ENCODE data around the gene KRTAP5-3.

The KRTAP5-3 gene

DNA sequence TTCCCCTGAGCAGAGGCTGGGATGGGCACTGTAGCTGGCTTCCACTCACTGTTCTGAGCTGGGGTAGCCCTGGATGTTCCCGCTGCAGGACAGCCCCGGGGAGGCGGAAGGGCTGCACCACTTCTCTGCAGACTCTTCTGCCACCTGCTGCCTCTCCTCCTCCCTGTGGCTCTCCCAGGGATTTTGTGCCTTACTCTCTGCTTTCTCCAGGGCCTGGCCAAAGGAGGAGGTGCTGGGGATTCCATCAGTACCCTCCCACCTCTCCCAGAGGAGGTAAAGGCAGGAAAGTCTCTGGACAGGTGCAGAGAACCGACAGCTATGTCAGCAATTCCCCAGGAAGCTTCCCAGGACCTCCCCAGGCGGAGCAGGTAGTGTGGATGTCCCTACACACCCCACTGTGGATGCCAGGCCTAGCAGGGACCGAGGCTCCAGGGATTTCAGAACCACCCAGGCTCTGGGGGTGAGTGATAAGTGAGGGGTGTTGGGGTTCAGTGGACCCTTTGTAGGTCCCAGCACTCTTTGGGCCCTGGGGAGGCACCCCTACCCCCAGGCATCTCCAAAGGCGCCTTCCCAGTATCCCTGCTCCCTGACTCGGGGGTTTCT lies 47.5 kb downstream of the KRTAP5-3 start:
- TF ChIP-seq ZFX (IDR thresholded peaks at IDR 0.05): no peak
- TF ChIP-seq, protein P1, sequence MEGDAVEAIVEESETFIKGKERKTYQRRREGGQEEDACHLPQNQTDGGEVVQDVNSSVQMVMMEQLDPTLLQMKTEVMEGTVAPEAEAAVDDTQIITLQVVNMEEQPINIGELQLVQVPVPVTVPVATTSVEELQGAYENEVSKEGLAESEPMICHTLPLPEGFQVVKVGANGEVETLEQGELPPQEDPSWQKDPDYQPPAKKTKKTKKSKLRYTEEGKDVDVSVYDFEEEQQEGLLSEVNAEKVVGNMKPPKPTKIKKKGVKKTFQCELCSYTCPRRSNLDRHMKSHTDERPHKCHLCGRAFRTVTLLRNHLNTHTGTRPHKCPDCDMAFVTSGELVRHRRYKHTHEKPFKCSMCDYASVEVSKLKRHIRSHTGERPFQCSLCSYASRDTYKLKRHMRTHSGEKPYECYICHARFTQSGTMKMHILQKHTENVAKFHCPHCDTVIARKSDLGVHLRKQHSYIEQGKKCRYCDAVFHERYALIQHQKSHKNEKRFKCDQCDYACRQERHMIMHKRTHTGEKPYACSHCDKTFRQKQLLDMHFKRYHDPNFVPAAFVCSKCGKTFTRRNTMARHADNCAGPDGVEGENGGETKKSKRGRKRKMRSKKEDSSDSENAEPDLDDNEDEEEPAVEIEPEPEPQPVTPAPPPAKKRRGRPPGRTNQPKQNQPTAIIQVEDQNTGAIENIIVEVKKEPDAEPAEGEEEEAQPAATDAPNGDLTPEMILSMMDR (conservative IDR thresholded peaks at IDR 0.05): no peak
- H3K27ac ChIP-seq: peak overlapping the region; percentile 98; the same call in 1 of the 2 replicates

DNA sequence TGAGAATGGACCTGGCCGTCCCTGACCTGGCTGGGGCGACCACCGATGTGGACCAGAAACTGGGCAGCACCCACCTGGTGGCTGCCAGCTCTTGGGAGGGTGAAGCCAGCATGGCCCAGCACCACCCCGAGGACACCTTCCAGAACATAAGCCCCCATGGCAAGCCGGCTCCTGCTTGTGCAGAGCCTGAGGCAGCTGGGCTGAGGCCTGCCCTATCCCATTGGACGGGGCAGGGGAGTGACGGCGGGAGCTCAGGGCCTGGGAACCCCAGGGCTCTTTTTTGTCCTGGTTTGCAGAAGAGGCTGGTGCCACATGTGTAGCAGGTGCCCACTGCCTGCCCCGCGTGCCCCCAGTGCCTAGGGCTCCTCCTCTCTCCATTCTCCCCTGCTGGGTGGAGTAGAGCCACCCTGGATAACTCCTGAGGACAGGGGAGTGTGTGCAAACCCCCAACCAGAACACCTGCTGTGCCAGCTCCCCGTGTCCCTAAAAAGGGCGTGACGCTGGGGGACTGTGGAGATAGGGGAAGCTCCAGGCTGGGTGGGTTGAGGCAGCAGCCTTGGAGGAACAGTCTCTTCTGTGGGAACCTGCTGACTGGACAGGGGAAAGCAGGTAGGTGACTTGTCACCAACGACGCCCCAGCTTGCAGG lies 48.1 kb downstream of the KRTAP5-3 start:
- TF ChIP-seq, protein P1 (conservative IDR thresholded peaks at IDR 0.05): no peak
- no peak for TF ChIP-seq ZFX (IDR thresholded peaks at IDR 0.05)
- peak overlapping the region; percentile 98 for H3K27ac ChIP-seq

DNA sequence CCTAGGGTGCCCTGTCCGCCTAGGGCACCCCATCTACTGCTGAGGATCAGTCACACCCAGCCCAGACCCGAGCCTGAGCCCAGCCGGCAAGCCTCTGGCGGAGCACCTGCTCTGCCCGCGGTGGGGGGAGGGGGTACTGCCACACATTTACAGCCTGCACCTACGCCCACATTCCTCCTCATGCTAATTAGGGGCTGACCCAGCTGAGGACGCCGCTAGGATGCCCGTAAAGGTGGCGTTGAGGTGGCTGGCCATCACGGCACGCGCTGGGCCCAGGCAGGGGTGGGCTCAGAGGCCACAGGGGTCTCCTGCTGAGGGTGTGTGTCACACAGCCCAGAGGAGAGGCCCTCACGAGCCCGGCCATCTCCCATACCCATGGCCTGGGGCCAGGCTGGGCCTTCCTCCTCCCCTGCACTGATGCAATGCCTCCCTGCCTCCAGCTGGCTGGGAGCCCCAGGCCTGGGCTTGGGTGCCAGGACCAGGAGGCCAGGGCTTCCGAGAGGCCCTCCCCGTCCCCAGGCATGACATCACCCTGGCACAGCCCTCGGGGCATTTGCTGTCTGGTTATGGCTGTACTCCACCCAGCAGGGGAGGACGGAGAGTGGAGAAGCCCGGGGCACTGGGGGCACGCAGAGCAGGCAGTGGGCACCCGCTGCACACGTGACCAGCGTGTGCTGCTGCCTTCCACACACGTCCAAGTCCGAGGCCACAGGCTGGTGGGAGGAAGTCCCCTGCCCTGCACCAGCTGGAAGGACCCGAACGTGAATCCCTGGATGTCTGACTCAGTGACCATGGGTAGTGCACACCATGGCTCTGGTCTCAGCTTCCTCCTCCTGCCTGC lies 48.9 kb downstream of the KRTAP5-3 start:
- no peak for TF ChIP-seq ZFX (IDR thresholded peaks at IDR 0.05)
- TF ChIP-seq, protein P1 (conservative IDR thresholded peaks at IDR 0.05): no peak
- H3K27ac ChIP-seq: peak overlapping the region; percentile 98

DNA sequence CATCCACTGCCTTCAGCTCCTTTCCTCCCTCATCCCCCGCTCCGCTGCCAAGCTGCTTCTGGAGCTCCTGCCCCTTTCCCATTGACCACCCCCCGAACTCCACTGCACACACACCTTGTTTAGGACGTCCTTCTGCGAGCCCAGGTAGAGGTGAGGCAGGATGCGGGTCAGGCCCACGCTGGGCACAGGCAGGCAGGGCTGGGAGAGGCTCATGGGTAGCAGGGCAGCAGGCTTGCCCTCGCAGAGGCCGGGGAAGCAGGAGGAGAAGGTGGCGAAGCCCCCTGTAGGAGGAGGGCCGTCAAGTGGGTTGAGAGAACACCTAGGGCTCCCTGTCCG lies 49.5 kb downstream of the KRTAP5-3 start:
- no peak for TF ChIP-seq ZFX (IDR thresholded peaks at IDR 0.05)
- TF ChIP-seq, protein P1 (conservative IDR thresholded peaks at IDR 0.05): no peak

DNA sequence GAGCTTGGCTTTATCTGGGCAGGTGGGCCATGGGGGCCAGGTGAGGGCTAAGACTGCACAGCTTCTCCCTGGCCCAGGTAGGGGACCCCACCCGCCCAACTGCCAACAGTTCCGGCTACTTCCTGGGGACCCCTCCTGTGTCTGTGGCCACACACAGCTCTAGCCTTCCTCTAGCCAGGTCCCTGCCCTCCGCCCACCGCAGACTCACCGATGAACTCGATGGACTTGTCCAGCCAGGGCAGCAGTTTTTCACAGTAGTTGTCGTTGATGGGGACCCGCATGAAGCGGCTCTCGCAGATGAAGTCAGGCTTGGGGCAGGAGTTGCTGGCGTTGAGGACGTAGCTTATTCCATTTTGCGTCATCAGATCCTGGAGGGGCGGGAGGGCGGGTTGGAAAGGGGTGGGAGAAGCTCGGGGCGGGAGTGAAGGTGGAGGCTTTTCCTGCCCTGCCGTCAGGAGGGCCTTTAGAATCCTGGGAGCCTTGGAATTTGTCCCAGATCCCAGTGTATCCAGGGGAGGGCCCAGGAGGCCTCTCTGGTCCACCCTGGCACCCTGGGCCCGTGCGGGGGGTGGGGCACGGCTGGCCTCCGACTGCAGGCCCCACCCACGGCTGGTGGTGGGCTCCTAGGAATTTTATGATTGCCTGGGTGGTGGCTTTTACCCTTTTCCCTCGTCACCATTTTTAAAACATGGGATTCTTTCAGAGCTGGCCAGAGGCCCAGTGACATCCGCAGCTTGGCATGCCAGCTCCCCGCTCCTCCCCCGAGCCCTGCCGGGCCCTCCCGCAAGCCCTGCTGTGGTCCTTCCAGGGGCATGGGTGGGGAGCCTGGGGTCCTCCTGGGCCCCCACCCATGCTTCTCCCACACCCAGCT lies 50.1 kb downstream of the KRTAP5-3 start:
- peak overlapping the region; percentile 98 for H3K27ac ChIP-seq
- TF ChIP-seq, protein P1 (conservative IDR thresholded peaks at IDR 0.05): no peak
- no peak for TF ChIP-seq ZFX (IDR thresholded peaks at IDR 0.05)

More for the DNA sequence above, 49.5 kb downstream of the KRTAP5-3 start:
- H3K27ac ChIP-seq: peak overlapping the region; percentile 98
